Hepatocyte (in vitro differentiated cells): Measurements from ENCODE around the gene RSAD1.

Experiments
- EZH2 ChIP-seq: fragments of 200-600 bp; sonication (generic); IDR thresholded peaks from 2 replicates; pipeline ENCODE4 v1.6.1; 2016; ENCODE audit warnings: antibody characterized with exemption, mild to moderate bottlenecking, borderline replicate concordance
- EZH2phosphoT487 ChIP-seq: fragments of 200-600 bp; sonication (generic); IDR thresholded peaks from one replicate; pipeline ENCODE4 v1.6.1; 2018; ENCODE audit warnings: antibody characterized with exemption, mild to moderate bottlenecking, low read depth, moderate library complexity; ENCODE audit not compliant: unreplicated experiment, severe bottlenecking
- TF ChIP-seq, protein P1 (sequence below): fragments of 200-600 bp; sonication (generic); IDR thresholded peaks from 2 replicates; pipeline ENCODE4 v1.5.1; 2016; ENCODE audit warnings: antibody characterized with exemption, mild to moderate bottlenecking; ENCODE audit not compliant: poor library complexity

DNA sequence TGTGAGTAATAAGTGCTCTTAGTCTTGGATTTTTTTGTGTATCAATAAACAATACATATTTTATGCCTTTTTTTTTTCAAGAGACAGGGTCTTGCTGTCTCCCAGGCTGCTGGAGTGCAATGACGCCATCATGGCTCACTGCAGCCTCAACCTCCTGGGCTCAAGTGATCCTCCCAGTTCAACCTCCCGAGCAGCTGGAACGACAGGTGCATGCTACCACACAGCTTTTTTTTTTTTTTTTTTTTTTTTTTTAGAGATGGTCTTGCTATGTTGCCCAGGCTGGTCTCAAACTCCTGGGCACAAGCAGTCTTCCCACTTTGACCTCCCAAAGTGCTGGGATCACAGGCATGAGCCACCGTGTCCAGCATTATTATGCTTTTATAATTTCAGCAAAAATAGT lies 39.7 kb upstream of the RSAD1 start:
- TF ChIP-seq, protein P1, sequence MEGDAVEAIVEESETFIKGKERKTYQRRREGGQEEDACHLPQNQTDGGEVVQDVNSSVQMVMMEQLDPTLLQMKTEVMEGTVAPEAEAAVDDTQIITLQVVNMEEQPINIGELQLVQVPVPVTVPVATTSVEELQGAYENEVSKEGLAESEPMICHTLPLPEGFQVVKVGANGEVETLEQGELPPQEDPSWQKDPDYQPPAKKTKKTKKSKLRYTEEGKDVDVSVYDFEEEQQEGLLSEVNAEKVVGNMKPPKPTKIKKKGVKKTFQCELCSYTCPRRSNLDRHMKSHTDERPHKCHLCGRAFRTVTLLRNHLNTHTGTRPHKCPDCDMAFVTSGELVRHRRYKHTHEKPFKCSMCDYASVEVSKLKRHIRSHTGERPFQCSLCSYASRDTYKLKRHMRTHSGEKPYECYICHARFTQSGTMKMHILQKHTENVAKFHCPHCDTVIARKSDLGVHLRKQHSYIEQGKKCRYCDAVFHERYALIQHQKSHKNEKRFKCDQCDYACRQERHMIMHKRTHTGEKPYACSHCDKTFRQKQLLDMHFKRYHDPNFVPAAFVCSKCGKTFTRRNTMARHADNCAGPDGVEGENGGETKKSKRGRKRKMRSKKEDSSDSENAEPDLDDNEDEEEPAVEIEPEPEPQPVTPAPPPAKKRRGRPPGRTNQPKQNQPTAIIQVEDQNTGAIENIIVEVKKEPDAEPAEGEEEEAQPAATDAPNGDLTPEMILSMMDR = no peak
- TF ChIP-seq EZH2 (no peak), EZH2phosphoT487 (no peak)
